H1 (cell line): ENCODE results near the gene TP53I11. TPM values are rescaled to one million over a fixed set of nuclear protein-coding genes. Genes with fewer than 3 reads are reported as not detected.
A peak's percentile ranks its signal among the peaks of the same experiment; 100 is the strongest.

Source experiments
- CTCF ChIA-PET: fragments of 300-600 bp; sonication (Branson Sonifier 250); formaldehyde crosslinking; loops from one replicate; lab custom pipeline; 2021; ENCODE audit not compliant: partially characterized antibody; lab: Charles Lee
- POLR2A ChIA-PET: fragments of 300-600 bp; sonication (Branson Sonifier 250); formaldehyde crosslinking; loops from one replicate; lab custom pipeline; 2021; ENCODE audit warnings: inconsistent platforms; ENCODE audit not compliant: partially characterized antibody; lab: Charles Lee
- DNase-seq, 2 experiments: peaks; one replicate each; pipeline versions ENCODE4 v3.0.0 to v3.0.0-alpha.2; 2010 to 2022; ENCODE audit warnings: low spot score in 2 of 2, low read depth in 1 of 2, mixed read lengths in 1 of 2
- FAIRE-seq: peaks from 2 replicates; lab custom pipeline; 2011; peaks lifted over from hg19 to GRCh38; lab: Jason Lieb, UNC
- H2AFZ ChIP-seq: 2 replicates; pipeline ENCODE4 v1.8.1; 2012; ENCODE audit warnings: low read length, inconsistent platforms
- H2AK5ac ChIP-seq: 2 replicates; pipeline ENCODE4 v1.6.1; 2013; ENCODE audit warnings: low read depth, low read length
- H2BK120ac ChIP-seq: replicated peaks from 2 replicates; pipeline ENCODE3; 2013; ENCODE audit warnings: low read depth, low read length, inconsistent platforms
- H2BK12ac ChIP-seq: 2 replicates; pipeline ENCODE4 v1.6.1; 2013; ENCODE audit warnings: low read depth, low read length
- H2BK15ac ChIP-seq: 2 replicates; pipeline ENCODE4 v1.6.1; 2013; ENCODE audit warnings: low read length
- H2BK20ac ChIP-seq: 2 replicates; pipeline ENCODE4 v1.6.1; 2013; ENCODE audit warnings: low read length
- H2BK5ac ChIP-seq: 2 replicates; pipeline ENCODE4 v1.6.1; 2013; ENCODE audit warnings: low read depth, low read length
- H3K14ac ChIP-seq: 2 replicates; pipeline ENCODE4 v1.6.1; 2013; ENCODE audit warnings: inconsistent platforms; ENCODE audit not compliant: insufficient read length
- H3K18ac ChIP-seq: 2 replicates; pipeline ENCODE4 v1.6.1; 2013; ENCODE audit warnings: low read length; ENCODE audit errors: extremely low read depth
- H3K23ac ChIP-seq: 2 replicates; pipeline ENCODE4 v1.6.1; 2013; ENCODE audit warnings: inconsistent platforms; ENCODE audit not compliant: insufficient read length
- H3K23me2 ChIP-seq: 2 replicates; pipeline ENCODE4 v1.6.1; 2013; ENCODE audit warnings: low read depth, low read length
- H3K27ac ChIP-seq: 2 replicates; pipeline ENCODE4 v1.6.1; 2011; ENCODE audit warnings: low read depth, low read length, inconsistent platforms
- H3K27me3 ChIP-seq, 4 experiments: replicated peaks in 1 of 4; 1 replicate in 1 of 4; 2 replicates in 3 of 4; pipeline versions ENCODE4 v1.6.1 to v1.8.1; 2011 to 2013; ENCODE audit warnings: low read length in 3 of 4, mild to moderate bottlenecking in 3 of 4, inconsistent platforms in 2 of 4, mixed read lengths in 2 of 4, moderate library complexity in 1 of 4; ENCODE audit not compliant: control insufficient read depth in 3 of 4, insufficient read depth in 3 of 4; ENCODE audit errors: extremely low read depth in 1 of 4
- H3K36me3 ChIP-seq, 4 experiments: 2 replicates each; pipeline versions ENCODE4 v1.6.1 to v1.8.1; 2011 to 2013; ENCODE audit warnings: mild to moderate bottlenecking in 4 of 4, low read length in 3 of 4, moderate library complexity in 2 of 4, control low read depth in 1 of 4, inconsistent platforms in 1 of 4; ENCODE audit not compliant: insufficient read depth in 4 of 4, control insufficient read depth in 2 of 4
- H3K4ac ChIP-seq: replicated peaks from 2 replicates; pipeline ENCODE3; 2013; ENCODE audit warnings: low read length, low read depth, mixed read lengths, inconsistent platforms; ENCODE audit not compliant: insufficient read length
- H3K4me1 ChIP-seq, 4 experiments: replicated peaks in 1 of 4; 1 replicate in 1 of 4; 2 replicates in 3 of 4; pipeline versions ENCODE4 v1.6.1 to v1.8.1; 2011 to 2013; ENCODE audit warnings: low read length in 3 of 4, inconsistent platforms in 2 of 4, mixed read lengths in 1 of 4; ENCODE audit not compliant: insufficient read depth in 4 of 4, control insufficient read depth in 3 of 4
- H3K4me2 ChIP-seq, 2 experiments: 2 replicates each; pipeline versions ENCODE4 v1.6.1 to v1.8.1; 2011 to 2013; ENCODE audit warnings: low read depth in 2 of 2, low read length in 2 of 2, control low read depth in 1 of 2, inconsistent platforms in 1 of 2, mild to moderate bottlenecking in 1 of 2; ENCODE audit not compliant: insufficient read depth in 1 of 2
- H3K4me3 ChIP-seq, 4 experiments: fragments of 200-600, 300-600 bp in 1 of 4; sonication (generic), shearing (Covaris generic), sonication (Bioruptor Twin) in 1 of 4; 2 replicates each; pipeline versions ENCODE4 v1.5.1 to v1.8.1; 2011 to 2016; ENCODE audit warnings: low read length in 4 of 4, low read depth in 3 of 4, control low read depth in 2 of 4, inconsistent platforms in 2 of 4, mild to moderate bottlenecking in 2 of 4, mixed read lengths in 1 of 4, moderate library complexity in 1 of 4; ENCODE audit not compliant: insufficient read depth in 2 of 4; ENCODE audit errors: extremely low read depth in 1 of 4
- H3K56ac ChIP-seq: replicated peaks from 2 replicates; pipeline ENCODE3; 2013; ENCODE audit warnings: low read depth, mild to moderate bottlenecking, mixed read lengths, low read length, inconsistent platforms; ENCODE audit not compliant: insufficient read length
- H3K79me1 ChIP-seq: 2 replicates; pipeline ENCODE4 v1.6.1; 2013; ENCODE audit warnings: low read depth, low read length, control low read depth
- H3K79me2 ChIP-seq, 2 experiments: 2 replicates each; pipeline versions ENCODE4 v1.6.1 to v1.8.1; 2012 to 2013; ENCODE audit warnings: low read length in 2 of 2, mild to moderate bottlenecking in 2 of 2, inconsistent platforms in 1 of 2; ENCODE audit not compliant: insufficient read depth in 2 of 2, control insufficient read depth in 1 of 2
- H3K9ac ChIP-seq, 4 experiments: replicated peaks in 1 of 4; 1 replicate in 1 of 4; 2 replicates in 3 of 4; pipeline versions ENCODE4 v1.6.1 to v1.8.1; 2011 to 2013; ENCODE audit warnings: low read depth in 3 of 4, low read length in 3 of 4, control low read depth in 2 of 4, mild to moderate bottlenecking in 2 of 4, moderate library complexity in 2 of 4, inconsistent platforms in 1 of 4; ENCODE audit errors: extremely low read depth in 1 of 4
- H3K9me3 ChIP-seq, 2 experiments: 2 replicates each; pipeline versions ENCODE4 v1.6.1 to v1.8.1; 2012 to 2013; ENCODE audit warnings: mild to moderate bottlenecking in 2 of 2, moderate library complexity in 2 of 2, control low read depth in 1 of 2, inconsistent platforms in 1 of 2, low read depth in 1 of 2, low read length in 1 of 2, mixed read lengths in 1 of 2; ENCODE audit not compliant: insufficient read depth in 2 of 2
- H4K20me1 ChIP-seq, 2 experiments: replicated peaks in 1 of 2; 2 replicates each; pipeline versions ENCODE3 to v1.8.1; 2011 to 2013; ENCODE audit warnings: inconsistent platforms in 2 of 2, low read length in 2 of 2, mild to moderate bottlenecking in 1 of 2; ENCODE audit not compliant: insufficient read depth in 2 of 2, control insufficient read depth in 1 of 2
- H4K5ac ChIP-seq: 2 replicates; pipeline ENCODE4 v1.6.1; 2013; ENCODE audit warnings: low read length, low read depth, mixed read lengths, inconsistent platforms; ENCODE audit not compliant: insufficient read length
- H4K8ac ChIP-seq: 2 replicates; pipeline ENCODE4 v1.8.0; 2013; ENCODE audit warnings: mild to moderate bottlenecking, moderate library complexity, low read length, inconsistent platforms; ENCODE audit not compliant: insufficient read depth; ENCODE audit errors: extremely low read depth
- H4K91ac ChIP-seq: replicated peaks from 2 replicates; pipeline ENCODE3; 2013; ENCODE audit warnings: low read length, mixed read lengths, inconsistent platforms; ENCODE audit not compliant: insufficient read length
- BACH1 ChIP-seq: IDR thresholded peaks from 2 replicates; pipeline ENCODE4 v1.6.1; 2012; ENCODE audit warnings: low read length, improper control_type of control experiment
- CREB1 ChIP-seq: IDR thresholded peaks from 2 replicates; pipeline ENCODE4 v1.6.1; 2012; ENCODE audit warnings: inconsistent platforms
- ZNF274 ChIP-seq: IDR thresholded peaks from 2 replicates; pipeline ENCODE4 v1.7.0; 2012; ENCODE audit warnings: low read length, borderline replicate concordance; ENCODE audit errors: extremely low read depth
- WGBS, 2 experiments: shearing (Covaris generic) in 1 of 2; methylation state at CpG; one replicate each; pipeline versions ENCODE4 v1.1.6 to v1.1.7; 2013 to 2015; ENCODE audit warnings: low lambda C conversion rate in 2 of 2, mixed read lengths in 2 of 2, inconsistent platforms in 1 of 2, low coverage in 1 of 2, missing lambda C conversion rate in 1 of 2; ENCODE audit not compliant: insufficient replicate concordance in 2 of 2, insufficient coverage in 1 of 2, insufficient read length in 1 of 2; ENCODE audit errors: extremely low coverage in 1 of 2, missing lambda C conversion rate in 1 of 2; 5-methylcytosine and 5-hydroxymethylcytosine counted together
- polyA plus RNA-seq, 7 experiments: library from polyadenylated mRNA; depleted of rRNA in 3 of 7; stranded (reverse) in 5 of 7; unstranded in 2 of 7; fragments of >200 nt in 5 of 7; fragments of 200-250 nt in 2 of 7; gene quantifications; 1 replicate in 5 of 7; 2 replicates in 1 of 7; 4 replicates in 1 of 7; pipeline versions ENCODE4 v1.2.1 to v1.2.3, GENCODE V29; 2011 to 2013; ENCODE audit warnings: missing spikeins in 2 of 7, mixed read lengths in 2 of 7
- total RNA-seq: library from RNA; stranded (reverse); fragmentation: NEBNext Ultra II Directional; extraction: Animal tissue kit (Norgen Biotek cat#: 25700); gene quantifications from 2 replicates; pipeline ENCODE4 v1.2.1, GENCODE V29; 2021

TP53I11 gene
- total and polyA plus RNA-seq, 2 of the 8 experiments (the other 6 are each of a cell fraction or from before 2014, with no cell fraction given): 34.0 to 46.3 TPM

GRCh38 chr11:44936951-44937543 is 13.6 kb downstream of the TP53I11 start:
- H3K27me3 ChIP-seq: no peaks in the 10 kb centered on the region
- peaks cover 4% of the 10 kb centered on the region for H3K79me1 ChIP-seq
- H4K91ac ChIP-seq: peak overlapping the region; percentile 22
- no peak overlapping the region; the same call in 1 of the 2 replicates for H2BK20ac ChIP-seq
- H3K27ac ChIP-seq: no peak overlapping the region
- H3K18ac ChIP-seq: no peak overlapping the region
- no peak overlapping the region for H2AFZ ChIP-seq
- peaks cover 0 to 8% of the 10 kb centered on the region in 2 experiments; a peak in 3 of 4 replicates for H3K79me2 ChIP-seq
- no peak overlapping the region for H2BK120ac ChIP-seq
- H3K4me3 ChIP-seq: 0 out of 8 replicates have a peak overlapping the region, but pooled peaks of 1 of the 4 experiments have one; percentile 18
- DNase-seq (no peak), FAIRE-seq (no peak)
- peak overlapping the region; percentile 39; the same call in 1 of the 2 replicates for H2BK12ac ChIP-seq
- POLR2A ChIA-PET: interaction anchor here (0.8 to 2.8 kb wide), 10 partner anchors 9 to 168 kb away, joined by 3 to 19 read pairs (median 4); no protein-coding TSS in a partner anchor
- CTCF ChIA-PET: interaction anchor here (0.6 to 24.5 kb wide), 42 partner anchors 8 to 402 kb away, joined by 3 to 1347 read pairs (median 5); partner anchors contain the start of gene TP53I11
- peak overlapping the region in 1 of 2 experiments; percentile 49; a peak in 1 of 4 replicates for H3K4me2 ChIP-seq
- H3K4me1 ChIP-seq: peaks cover 0 to 13% (median 7%) of the 10 kb centered on the region in 4 experiments; a peak in 6 of 7 replicates
- peaks cover 4% of the 10 kb centered on the region; the same call in 1 of the 2 replicates for H3K23me2 ChIP-seq
- no peaks in the 10 kb centered on the region for H3K9me3 ChIP-seq
- TF ChIP-seq CREB1 (no peak), BACH1 (no peak), ZNF274 (no peak)
- no peak overlapping the region for H4K8ac ChIP-seq
- H3K9ac ChIP-seq: no peak overlapping the region
- H3K36me3 ChIP-seq: peaks cover 0 to 23% (median 6%) of the 10 kb centered on the region in 4 experiments; a peak in 4 of 8 replicates
- H3K4ac ChIP-seq: no peak overlapping the region
- H2BK5ac ChIP-seq: no peak overlapping the region
- H3K14ac ChIP-seq: no peak overlapping the region
- H4K20me1 ChIP-seq: peaks cover 2 to 9% of the 10 kb centered on the region in 2 experiments
- no peak overlapping the region for H2BK15ac ChIP-seq
- no peak overlapping the region for H3K23ac ChIP-seq
- 87% methylated on average over 12 of the region's 12 CpGs; no CpG with 5 or more reads in 1 of the 2 experiments for WGBS, 2 experiments
- no peak overlapping the region for H4K5ac ChIP-seq
- no peak overlapping the region for H2AK5ac ChIP-seq
- H3K56ac ChIP-seq: no peak overlapping the region
